H1 (cell line): ENCODE measurements around the gene ENO2.
"Not testable (repeated sequence)": the region's sequence is repeated elsewhere in the genome, so short reads cannot be mapped to it uniquely, and the experiment has no call there.

Experiments used
- GTF2F1 ChIP-seq: IDR thresholded peaks from 2 replicates; pipeline ENCODE4 v1.6.1; 2012; ENCODE audit warnings: low read depth, low read length, improper control_type of control experiment, borderline replicate concordance
- MAFK ChIP-seq: IDR thresholded peaks from 2 replicates; pipeline ENCODE4 v1.6.1; 2012; ENCODE audit warnings: low read depth, mild to moderate bottlenecking, improper control_type of control experiment, low read length
- NRF1 ChIP-seq: IDR thresholded peaks from 2 replicates; pipeline ENCODE4 v1.6.1; 2011; ENCODE audit warnings: mild to moderate bottlenecking, low read depth, low read length, improper control_type of control experiment

DNA sequence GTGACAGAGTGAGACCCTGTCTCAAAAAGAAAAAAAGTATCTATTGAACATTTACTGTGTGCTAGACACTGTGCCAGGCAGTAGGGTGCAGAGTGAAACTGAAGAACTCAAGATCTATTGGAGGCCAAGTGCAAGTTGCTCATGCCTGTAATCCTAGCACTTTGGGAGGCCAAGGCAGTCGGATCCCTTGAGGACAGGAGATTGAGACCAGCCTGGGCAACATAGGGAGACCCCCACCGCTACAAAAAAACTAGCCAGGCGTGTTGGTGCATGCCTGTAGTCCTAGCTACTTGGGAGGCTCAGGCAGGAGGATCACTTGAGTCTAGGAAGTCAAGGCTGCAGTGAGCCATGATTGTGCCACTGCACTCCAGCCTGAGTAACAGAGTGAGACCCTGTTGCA is 21.7 kb upstream of the ENO2 start:
- not testable (repeated sequence) for TF ChIP-seq NRF1, GTF2F1, MAFK
